ENCODE data around the gene TMEM169.

TMEM169 gene

DNA sequence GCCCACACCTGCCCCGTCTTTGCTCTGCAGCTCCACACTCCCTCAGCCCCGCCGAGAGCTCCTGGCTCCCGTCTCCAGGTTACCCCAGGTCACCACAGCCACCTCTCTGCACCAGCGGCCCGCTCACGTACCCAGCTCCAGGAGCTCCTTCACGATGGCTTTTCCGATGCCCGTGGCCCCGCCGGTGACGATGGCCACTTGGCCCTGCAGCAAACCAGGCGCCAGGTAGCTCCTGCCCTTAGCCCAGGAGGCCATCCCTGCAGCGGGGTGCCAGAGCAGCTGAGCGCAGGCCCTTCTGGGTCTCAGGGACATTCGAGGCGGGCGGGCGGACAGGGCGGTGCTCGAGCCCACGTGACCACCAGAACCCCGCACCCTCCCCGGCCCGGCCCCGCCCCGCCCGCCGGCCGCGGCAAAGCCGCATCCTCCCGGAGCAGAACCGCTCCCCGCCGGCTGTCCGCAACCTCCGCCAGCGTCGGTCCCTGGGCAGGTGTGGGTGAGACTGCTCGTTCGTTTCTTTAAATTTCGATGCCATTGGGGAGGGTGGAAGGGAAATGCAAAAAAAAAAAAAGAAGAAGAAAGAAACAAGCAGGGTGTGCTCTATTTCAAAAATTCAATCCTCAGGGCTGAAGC is at the start of gene TMEM169, which contains the start of gene PECR:
TMEM169 (plus strand) TSS at position 433 of the 630 bp plus-strand sequence. CDS start 14,045 bp downstream, outside the sequence.
PECR (minus strand) TSS at position 323 of the 630 bp plus-strand sequence; CDS start at position 255, 68 bp downstream.
- H3K4me1 ChIP-seq (ENCODE audit: control insufficient read depth, insufficient read depth, low read length, unreplicated experiment), result peaks cover 5% of the 10 kb centered on the region
- peak within 1 kb of the TSS; percentile 91 for H3K4me3 ChIP-seq (ENCODE audit: low read depth, low read length)
- H3K27me3 ChIP-seq (ENCODE audit: insufficient read depth, low read length), result no peaks in the 10 kb centered on the region
- peak within 1 kb of the TSS; percentile 87 for H2AFZ ChIP-seq (ENCODE audit: low read length, unreplicated experiment)
- H3K36me3 ChIP-seq (ENCODE audit: insufficient read depth, low read length), result no peaks in the 10 kb centered on the region
- no peak within 1 kb of the TSS for H3K27ac ChIP-seq (ENCODE audit: low read depth, low read length)
- H3K79me2 ChIP-seq (ENCODE audit: control insufficient read depth, insufficient read depth, low read length, unreplicated experiment), result no peaks in the 10 kb centered on the region

DNA sequence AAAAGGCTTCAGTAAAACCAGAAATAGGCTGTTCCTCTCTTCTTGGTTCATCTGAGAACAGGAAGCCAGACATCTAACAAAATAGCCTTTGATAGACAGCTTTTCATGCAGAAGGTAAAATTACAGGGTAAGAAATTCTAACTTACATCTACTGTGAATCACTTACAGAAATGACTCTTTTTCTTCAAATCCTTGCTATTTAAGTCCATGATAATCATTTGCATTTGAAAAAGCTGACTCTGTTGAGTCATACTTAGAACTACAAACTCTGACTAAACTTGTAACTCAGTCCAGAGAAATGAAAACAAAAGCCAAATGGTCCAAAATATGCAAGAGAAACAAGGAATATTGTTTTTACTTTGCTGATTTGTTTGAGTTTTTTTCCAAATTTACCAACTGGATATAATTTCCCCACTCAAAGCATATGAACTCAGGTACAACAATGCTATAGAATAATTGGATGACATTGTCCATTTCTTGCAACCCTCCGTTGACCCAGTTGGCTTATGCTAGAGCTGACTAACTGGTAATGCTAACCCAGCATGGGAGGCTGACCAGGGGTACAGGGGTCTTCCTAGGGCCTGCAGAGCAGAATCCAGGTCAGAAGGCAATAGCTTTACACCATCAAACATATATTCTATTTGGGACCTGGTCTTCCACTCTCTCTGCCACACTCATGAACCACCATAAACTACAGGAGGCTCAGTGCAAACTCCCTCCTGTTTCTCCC is 49.6 kb upstream of the TMEM169 start:
- Histone ChIP-seq H3K79me2 (ENCODE audit: control insufficient read depth, insufficient read depth, low read length, unreplicated experiment) (no peaks in the 10 kb centered on the region), H3K4me1 (ENCODE audit: control insufficient read depth, insufficient read depth, low read length, unreplicated experiment) (peaks cover 13% of the 10 kb centered on the region), H3K36me3 (ENCODE audit: insufficient read depth, low read length) (no peaks in the 10 kb centered on the region), H3K27ac (ENCODE audit: low read depth, low read length) (peak overlapping the region; percentile 54), H2AFZ (ENCODE audit: low read length, unreplicated experiment) (peak overlapping the region; percentile 16), H3K4me3 (ENCODE audit: low read depth, low read length) (no peak overlapping the region), H3K27me3 (ENCODE audit: insufficient read depth, low read length) (no peaks in the 10 kb centered on the region)

DNA sequence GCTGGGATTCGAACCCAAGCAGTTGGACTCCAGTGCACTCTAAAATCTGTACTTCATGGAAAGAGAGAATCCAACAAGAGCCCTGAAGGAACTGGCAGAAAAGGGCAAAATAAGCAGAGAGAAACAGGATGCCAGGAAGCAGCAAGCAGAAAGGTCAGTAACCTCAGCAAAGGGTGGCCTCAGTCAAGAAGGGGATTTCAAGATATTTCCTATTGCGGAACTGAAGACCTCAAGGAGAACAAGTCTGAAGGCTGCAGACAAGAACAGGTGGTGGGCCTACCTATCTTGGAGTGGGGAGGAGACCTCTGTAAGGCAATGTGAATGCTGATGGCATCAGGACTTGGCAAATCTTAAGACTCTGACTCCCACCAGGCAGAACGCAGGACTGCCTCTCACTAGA is 48.3 kb upstream of the TMEM169 start:
- no peaks in the 10 kb centered on the region for H3K36me3 ChIP-seq (ENCODE audit: insufficient read depth, low read length)
- no peak overlapping the region for H3K27ac ChIP-seq (ENCODE audit: low read depth, low read length)
- no peaks in the 10 kb centered on the region for H3K79me2 ChIP-seq (ENCODE audit: control insufficient read depth, insufficient read depth, low read length, unreplicated experiment)
- no peak overlapping the region for H2AFZ ChIP-seq (ENCODE audit: low read length, unreplicated experiment)
- no peaks in the 10 kb centered on the region for H3K27me3 ChIP-seq (ENCODE audit: insufficient read depth, low read length)
- peaks cover 13% of the 10 kb centered on the region for H3K4me1 ChIP-seq (ENCODE audit: control insufficient read depth, insufficient read depth, low read length, unreplicated experiment)
- H3K4me3 ChIP-seq (ENCODE audit: low read depth, low read length), result no peak overlapping the region

- Histone ChIP-seq H3K4me1 (ENCODE audit: control insufficient read depth, insufficient read depth, low read length, unreplicated experiment) (peaks cover 13% of the 10 kb centered on the region), H3K27ac (ENCODE audit: low read depth, low read length) (no peak overlapping the region), H2AFZ (ENCODE audit: low read length, unreplicated experiment) (no peak overlapping the region), H3K79me2 (ENCODE audit: control insufficient read depth, insufficient read depth, low read length, unreplicated experiment) (no peaks in the 10 kb centered on the region), H3K27me3 (ENCODE audit: insufficient read depth, low read length) (no peaks in the 10 kb centered on the region), H3K36me3 (ENCODE audit: insufficient read depth, low read length) (no peaks in the 10 kb centered on the region), H3K4me3 (ENCODE audit: low read depth, low read length) (no peak overlapping the region)
These were observed 47.7 kb upstream of the TMEM169 start for GRCh38 chr2:216034065-216034464.

DNA sequence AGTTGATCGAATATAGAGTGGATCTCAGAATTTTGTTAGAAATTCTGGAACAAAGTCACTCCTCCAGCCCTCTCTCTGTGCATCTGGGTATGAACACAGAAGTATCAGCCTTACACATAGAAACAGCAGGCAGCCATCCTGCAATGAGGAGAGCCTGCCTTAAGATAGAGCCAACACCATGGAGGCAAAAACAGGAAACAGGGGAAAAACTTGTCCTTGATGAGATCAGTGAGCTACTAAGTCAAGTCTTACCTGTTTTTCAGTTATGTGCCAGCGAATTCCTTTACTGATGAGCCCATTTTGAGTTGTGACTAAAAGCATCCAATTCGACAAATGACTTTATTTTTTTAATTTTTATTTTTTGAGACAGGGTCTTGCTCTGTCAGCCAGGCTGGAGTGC is 41.8 kb upstream of the TMEM169 start:
- Histone ChIP-seq H3K36me3 (ENCODE audit: insufficient read depth, low read length) (peaks cover 4% of the 10 kb centered on the region; the same call in 1 of the 2 replicates), H3K4me1 (ENCODE audit: control insufficient read depth, insufficient read depth, low read length, unreplicated experiment) (no peaks in the 10 kb centered on the region)

GRCh38 chr2:216041438-216041837 is 40.3 kb upstream of the TMEM169 start:
- Histone ChIP-seq H3K4me3 (ENCODE audit: low read depth, low read length) (no peak overlapping the region), H3K27me3 (ENCODE audit: insufficient read depth, low read length) (no peaks in the 10 kb centered on the region), H3K27ac (ENCODE audit: low read depth, low read length) (no peak overlapping the region), H3K36me3 (ENCODE audit: insufficient read depth, low read length) (peaks cover 4% of the 10 kb centered on the region; the same call in 1 of the 2 replicates), H3K79me2 (ENCODE audit: control insufficient read depth, insufficient read depth, low read length, unreplicated experiment) (no peaks in the 10 kb centered on the region), H3K4me1 (ENCODE audit: control insufficient read depth, insufficient read depth, low read length, unreplicated experiment) (no peaks in the 10 kb centered on the region), H2AFZ (ENCODE audit: low read length, unreplicated experiment) (no peak overlapping the region)

More for the DNA sequence above, 41.8 kb upstream of the TMEM169 start:
- H2AFZ ChIP-seq (ENCODE audit: low read length, unreplicated experiment), result no peak overlapping the region
- H3K79me2 ChIP-seq (ENCODE audit: control insufficient read depth, insufficient read depth, low read length, unreplicated experiment), result no peaks in the 10 kb centered on the region
- no peaks in the 10 kb centered on the region for H3K27me3 ChIP-seq (ENCODE audit: insufficient read depth, low read length)
- H3K4me3 ChIP-seq (ENCODE audit: low read depth, low read length), result no peak overlapping the region
- H3K27ac ChIP-seq (ENCODE audit: low read depth, low read length), result no peak overlapping the region

DNA sequence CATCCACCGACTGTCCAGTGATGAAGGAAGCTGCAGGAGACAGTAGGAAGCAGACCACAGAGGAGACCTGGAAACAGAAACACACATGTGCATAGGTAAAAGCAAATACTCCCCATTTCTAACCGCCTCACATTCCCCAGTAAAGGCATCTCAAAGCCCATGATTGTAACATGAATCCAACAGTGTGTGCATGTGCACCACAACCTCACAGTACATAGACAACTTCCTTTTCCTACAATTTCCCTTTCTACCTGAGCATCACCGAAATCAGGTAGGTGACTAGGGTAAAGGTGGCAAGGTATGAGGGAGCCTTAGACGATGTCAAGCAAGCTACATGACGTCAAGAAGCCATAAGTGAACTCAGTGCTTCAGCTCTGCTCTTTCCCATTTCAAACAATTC is 37.8 kb upstream of the TMEM169 start:
- no peak overlapping the region for H3K4me3 ChIP-seq (ENCODE audit: low read depth, low read length)
- no peak overlapping the region for H2AFZ ChIP-seq (ENCODE audit: low read length, unreplicated experiment)
- no peaks in the 10 kb centered on the region for H3K27me3 ChIP-seq (ENCODE audit: insufficient read depth, low read length)
- peaks cover 4% of the 10 kb centered on the region; the same call in 1 of the 2 replicates for H3K36me3 ChIP-seq (ENCODE audit: insufficient read depth, low read length)
- no peaks in the 10 kb centered on the region for H3K79me2 ChIP-seq (ENCODE audit: control insufficient read depth, insufficient read depth, low read length, unreplicated experiment)
- no peak overlapping the region for H3K27ac ChIP-seq (ENCODE audit: low read depth, low read length)
- no peaks in the 10 kb centered on the region for H3K4me1 ChIP-seq (ENCODE audit: control insufficient read depth, insufficient read depth, low read length, unreplicated experiment)

GRCh38 chr2:216044883-216045486 is 36.7 kb upstream of the TMEM169 start:
- Histone ChIP-seq H3K4me1 (ENCODE audit: control insufficient read depth, insufficient read depth, low read length, unreplicated experiment) (no peaks in the 10 kb centered on the region), H2AFZ (ENCODE audit: low read length, unreplicated experiment) (no peak overlapping the region), H3K36me3 (ENCODE audit: insufficient read depth, low read length) (peaks cover 4% of the 10 kb centered on the region; the same call in 1 of the 2 replicates), H3K79me2 (ENCODE audit: control insufficient read depth, insufficient read depth, low read length, unreplicated experiment) (no peaks in the 10 kb centered on the region), H3K4me3 (ENCODE audit: low read depth, low read length) (no peak overlapping the region), H3K27ac (ENCODE audit: low read depth, low read length) (no peak overlapping the region), H3K27me3 (ENCODE audit: insufficient read depth, low read length) (no peaks in the 10 kb centered on the region)

DNA sequence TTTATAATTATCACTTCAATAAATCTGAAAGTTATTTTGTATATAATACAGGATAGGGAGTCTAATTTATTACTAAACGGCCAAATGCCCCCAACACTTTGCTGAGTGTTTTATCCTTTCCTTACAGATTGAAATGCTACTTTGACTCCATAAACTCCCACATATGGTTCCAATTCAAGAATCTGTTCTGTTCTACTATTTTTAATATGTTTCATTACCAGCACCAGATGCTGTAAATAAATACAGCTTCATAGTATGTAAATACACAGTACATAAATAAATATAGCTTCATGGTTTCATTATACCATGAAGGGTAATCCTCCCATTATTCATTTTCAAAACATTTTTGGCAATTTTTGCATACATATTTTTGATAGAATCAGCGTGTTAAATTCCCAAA is 34.3 kb upstream of the TMEM169 start:
- no peaks in the 10 kb centered on the region for H3K36me3 ChIP-seq (ENCODE audit: insufficient read depth, low read length)
- H3K79me2 ChIP-seq (ENCODE audit: control insufficient read depth, insufficient read depth, low read length, unreplicated experiment), result no peaks in the 10 kb centered on the region
- no peak overlapping the region for H2AFZ ChIP-seq (ENCODE audit: low read length, unreplicated experiment)
- H3K27me3 ChIP-seq (ENCODE audit: insufficient read depth, low read length), result no peaks in the 10 kb centered on the region
- no peak overlapping the region for H3K27ac ChIP-seq (ENCODE audit: low read depth, low read length)
- H3K4me3 ChIP-seq (ENCODE audit: low read depth, low read length), result no peak overlapping the region
- H3K4me1 ChIP-seq (ENCODE audit: control insufficient read depth, insufficient read depth, low read length, unreplicated experiment), result no peaks in the 10 kb centered on the region

- H3K79me2 ChIP-seq (ENCODE audit: control insufficient read depth, insufficient read depth, low read length, unreplicated experiment), result no peaks in the 10 kb centered on the region
- H2AFZ ChIP-seq (ENCODE audit: low read length, unreplicated experiment), result no peak overlapping the region
- H3K27ac ChIP-seq (ENCODE audit: low read depth, low read length), result no peak overlapping the region
- H3K36me3 ChIP-seq (ENCODE audit: insufficient read depth, low read length), result no peaks in the 10 kb centered on the region
- H3K27me3 ChIP-seq (ENCODE audit: insufficient read depth, low read length), result no peaks in the 10 kb centered on the region
- no peaks in the 10 kb centered on the region for H3K4me1 ChIP-seq (ENCODE audit: control insufficient read depth, insufficient read depth, low read length, unreplicated experiment)
- H3K4me3 ChIP-seq (ENCODE audit: low read depth, low read length), result no peak overlapping the region
These were observed 32.3 kb upstream of the TMEM169 start for GRCh38 chr2:216049452-216049851.

All from ACC112 (cell line).